Measurements from ENCODE around the gene DNER. TPM values are rescaled to one million over a fixed set of nuclear protein-coding genes. Genes with fewer than 3 reads are reported as not detected.

The DNER gene
- polyA plus RNA-seq, 2 of the 4 experiments (the other 2 are of a cell fraction), result 0.34 to 4.2 TPM

DNA sequence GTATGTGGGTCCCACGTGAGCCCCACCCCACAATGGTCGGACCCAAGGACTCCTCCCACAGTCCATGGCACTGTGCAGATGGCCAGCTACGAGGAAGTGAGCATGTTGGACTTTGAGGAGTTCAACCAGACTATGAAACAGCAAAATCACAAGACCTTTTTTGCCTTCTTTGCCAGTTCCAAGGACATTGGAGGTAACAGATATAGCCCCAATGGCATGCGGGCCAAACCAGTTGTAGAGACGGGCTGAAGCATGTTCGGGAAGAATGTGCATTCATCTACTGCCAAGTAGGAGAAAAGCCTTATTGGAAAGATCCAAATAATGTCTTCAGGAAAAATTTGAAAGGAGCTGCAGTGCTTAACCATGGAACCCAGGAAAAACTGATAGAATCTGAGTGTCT, 12.6 kb downstream of the DNER start:
- no peak overlapping the region for H3K4me2 ChIP-seq
- WGBS (ENCODE audit: missing lambda C conversion rate), result 36% methylated on average over 6 of the region's 6 CpGs
- no peak for FAIRE-seq
- H3K9me3 ChIP-seq, result no peaks in the 10 kb centered on the region
- H3K27ac ChIP-seq, result no peak overlapping the region
- ChIA-PET CTCF (interaction anchor here (1.2 kb wide), 1 partner anchor 15 kb away, joined by 4 read pairs; no protein-coding TSS in a partner anchor), POLR2A (no interaction called here)
- no peak for TF ChIP-seq HDAC2 (IDR thresholded peaks at IDR 0.05)
- no peak for TF ChIP-seq KDM5A (IDR thresholded peaks at IDR 0.05)
- no peak for TF ChIP-seq HOXB13 (CRISPR knock-in tag; IDR thresholded peaks at IDR 0.05; ENCODE audit: low read depth)
- TF ChIP-seq GATA3 (IDR thresholded peaks at IDR 0.05; ENCODE audit: borderline replicate concordance), result no peak
- TF ChIP-seq, protein P1, sequence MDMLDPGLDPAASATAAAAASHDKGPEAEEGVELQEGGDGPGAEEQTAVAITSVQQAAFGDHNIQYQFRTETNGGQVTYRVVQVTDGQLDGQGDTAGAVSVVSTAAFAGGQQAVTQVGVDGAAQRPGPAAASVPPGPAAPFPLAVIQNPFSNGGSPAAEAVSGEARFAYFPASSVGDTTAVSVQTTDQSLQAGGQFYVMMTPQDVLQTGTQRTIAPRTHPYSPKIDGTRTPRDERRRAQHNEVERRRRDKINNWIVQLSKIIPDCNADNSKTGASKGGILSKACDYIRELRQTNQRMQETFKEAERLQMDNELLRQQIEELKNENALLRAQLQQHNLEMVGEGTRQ (IDR thresholded peaks at IDR 0.05), result no peak
- TF ChIP-seq CHD2 (IDR thresholded peaks at IDR 0.05; ENCODE audit: low read length, partially characterized antibody), result no peak
- TF ChIP-seq, protein P2, sequence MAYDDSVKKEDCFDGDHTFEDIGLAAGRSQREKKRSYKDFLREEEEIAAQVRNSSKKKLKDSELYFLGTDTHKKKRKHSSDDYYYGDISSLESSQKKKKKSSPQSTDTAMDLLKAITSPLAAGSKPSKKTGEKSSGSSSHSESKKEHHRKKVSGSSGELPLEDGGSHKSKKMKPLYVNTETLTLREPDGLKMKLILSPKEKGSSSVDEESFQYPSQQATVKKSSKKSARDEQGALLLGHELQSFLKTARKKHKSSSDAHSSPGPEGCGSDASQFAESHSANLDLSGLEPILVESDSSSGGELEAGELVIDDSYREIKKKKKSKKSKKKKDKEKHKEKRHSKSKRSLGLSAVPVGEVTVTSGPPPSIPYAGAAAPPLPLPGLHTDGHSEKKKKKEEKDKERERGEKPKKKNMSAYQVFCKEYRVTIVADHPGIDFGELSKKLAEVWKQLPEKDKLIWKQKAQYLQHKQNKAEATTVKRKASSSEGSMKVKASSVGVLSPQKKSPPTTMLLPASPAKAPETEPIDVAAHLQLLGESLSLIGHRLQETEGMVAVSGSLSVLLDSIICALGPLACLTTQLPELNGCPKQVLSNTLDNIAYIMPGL (CRISPR knock-in tag; IDR thresholded peaks at IDR 0.05; ENCODE audit: borderline replicate concordance), result no peak
- TF ChIP-seq HOXA7 (CRISPR knock-in tag; IDR thresholded peaks at IDR 0.05), result no peak
- no peak for TF ChIP-seq ESRRA (IDR thresholded peaks at IDR 0.05; ENCODE audit: borderline replicate concordance, low read length)
- no peak for TF ChIP-seq CBX2 (IDR thresholded peaks at IDR 0.05; ENCODE audit: borderline replicate concordance, low read depth)
- TF ChIP-seq KDM1A (IDR thresholded peaks at IDR 0.05; ENCODE audit: low read depth), result no peak
- TF ChIP-seq POLR2AphosphoS2 (conservative IDR thresholded peaks at IDR 0.05; ENCODE audit: low read length), result no peak
- TF ChIP-seq RCOR1 (IDR thresholded peaks at IDR 0.05; ENCODE audit: low read depth, low read length), result no peak
- no peak for TF ChIP-seq BHLHE40 (IDR thresholded peaks at IDR 0.05; ENCODE audit: low read depth, low read length)
- TF ChIP-seq RFX5 (IDR thresholded peaks at IDR 0.05), result no peak
- no peak for TF ChIP-seq EHMT2 (IDR thresholded peaks at IDR 0.05; ENCODE audit: low read depth)
- TF ChIP-seq, protein P3, sequence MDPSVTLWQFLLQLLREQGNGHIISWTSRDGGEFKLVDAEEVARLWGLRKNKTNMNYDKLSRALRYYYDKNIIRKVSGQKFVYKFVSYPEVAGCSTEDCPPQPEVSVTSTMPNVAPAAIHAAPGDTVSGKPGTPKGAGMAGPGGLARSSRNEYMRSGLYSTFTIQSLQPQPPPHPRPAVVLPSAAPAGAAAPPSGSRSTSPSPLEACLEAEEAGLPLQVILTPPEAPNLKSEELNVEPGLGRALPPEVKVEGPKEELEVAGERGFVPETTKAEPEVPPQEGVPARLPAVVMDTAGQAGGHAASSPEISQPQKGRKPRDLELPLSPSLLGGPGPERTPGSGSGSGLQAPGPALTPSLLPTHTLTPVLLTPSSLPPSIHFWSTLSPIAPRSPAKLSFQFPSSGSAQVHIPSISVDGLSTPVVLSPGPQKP (IDR thresholded peaks at IDR 0.05; ENCODE audit: low read depth, low read length), result no peak
- no peaks in the 10 kb centered on the region for H3K4me1 ChIP-seq
- H3K4me3 ChIP-seq, result no peak overlapping the region
- no peak for ATAC-seq
- no peak for DNase-seq (ENCODE audit: low read depth in 1 of 2, low spot score in 1 of 2)

DNA sequence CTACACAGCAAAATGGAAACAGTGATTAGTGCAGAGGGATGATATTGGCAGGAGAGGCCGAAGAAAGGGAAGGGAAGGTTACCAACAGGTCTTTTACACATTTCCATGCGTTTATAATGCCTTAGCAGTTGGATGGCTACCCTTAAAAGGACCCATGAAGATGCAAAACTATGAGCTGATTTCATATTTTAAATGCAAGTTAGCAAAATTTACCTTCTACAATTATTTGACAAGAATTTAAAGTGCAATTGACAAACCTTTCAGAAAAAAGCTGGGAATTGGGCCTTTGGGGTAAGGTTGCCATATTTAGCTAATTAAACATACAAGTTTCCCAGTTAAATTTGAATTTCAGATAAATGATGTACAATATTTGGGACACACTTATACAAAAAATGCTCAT, 13.3 kb downstream of the DNER start:
- ATAC-seq (no peak), DNase-seq (ENCODE audit: low read depth in 1 of 2, low spot score in 1 of 2) (no peak), FAIRE-seq (no peak)
- Histone ChIP-seq H3K9me3 (no peaks in the 10 kb centered on the region), H3K4me3 (no peak overlapping the region), H3K4me2 (no peak overlapping the region), H3K4me1 (no peaks in the 10 kb centered on the region), H3K27ac (no peak overlapping the region)
- TF ChIP-seq MAFK (IDR thresholded peaks at IDR 0.05; ENCODE audit: partially characterized antibody) (peak; percentile 56), RARB (CRISPR knock-in tag; IDR thresholded peaks at IDR 0.05) (no peak)
- POLR2A ChIA-PET, result no interaction called here
- 16% methylated on average over 2 of the region's 2 CpGs for WGBS (ENCODE audit: missing lambda C conversion rate)
- CTCF ChIA-PET, result interaction anchor here (0.7 to 1.2 kb wide), 2 partner anchors 16 to 26 kb away, joined by 3 to 4 read pairs; no protein-coding TSS in a partner anchor

DNA sequence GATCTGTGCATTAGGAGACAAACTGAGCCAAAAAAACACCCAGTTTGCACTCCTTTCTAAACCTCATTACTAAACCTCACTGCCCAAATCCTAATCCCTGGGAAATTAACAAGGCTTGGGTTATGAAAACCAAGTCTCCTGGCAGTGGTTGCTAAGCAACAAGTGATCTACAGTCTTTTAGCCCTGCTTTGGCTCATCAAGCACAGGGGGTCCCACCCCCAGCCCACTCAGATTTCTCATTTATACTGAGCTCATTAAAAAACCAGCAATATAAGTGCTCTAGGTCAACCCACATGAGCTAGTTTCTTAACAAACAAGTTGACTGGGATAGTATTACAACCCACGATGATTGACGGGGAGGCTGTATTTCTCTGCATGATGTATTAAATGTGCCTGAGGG, 18.4 kb downstream of the DNER start:
- WGBS (ENCODE audit: missing lambda C conversion rate), result 45% methylated on average over 2 of the region's 2 CpGs
- FAIRE-seq, result no peak
- TF ChIP-seq ZSCAN20 (CRISPR knock-in tag; IDR thresholded peaks at IDR 0.05) (no peak), JUN (IDR thresholded peaks at IDR 0.05) (no peak), MAZ (IDR thresholded peaks at IDR 0.05; ENCODE audit: borderline replicate concordance, low read depth, low read length) (no peak), ESRRA (IDR thresholded peaks at IDR 0.05; ENCODE audit: borderline replicate concordance, low read length) (no peak), EHF (CRISPR knock-in tag; IDR thresholded peaks at IDR 0.05) (no peak), PHF8 (IDR thresholded peaks at IDR 0.05; ENCODE audit: borderline replicate concordance, low read depth) (no peak)
- TF ChIP-seq, protein P4, sequence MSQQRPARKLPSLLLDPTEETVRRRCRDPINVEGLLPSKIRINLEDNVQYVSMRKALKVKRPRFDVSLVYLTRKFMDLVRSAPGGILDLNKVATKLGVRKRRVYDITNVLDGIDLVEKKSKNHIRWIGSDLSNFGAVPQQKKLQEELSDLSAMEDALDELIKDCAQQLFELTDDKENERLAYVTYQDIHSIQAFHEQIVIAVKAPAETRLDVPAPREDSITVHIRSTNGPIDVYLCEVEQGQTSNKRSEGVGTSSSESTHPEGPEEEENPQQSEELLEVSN (IDR thresholded peaks at IDR 0.05; ENCODE audit: borderline replicate concordance, low read depth), result no peak
- TF ChIP-seq, protein P5, sequence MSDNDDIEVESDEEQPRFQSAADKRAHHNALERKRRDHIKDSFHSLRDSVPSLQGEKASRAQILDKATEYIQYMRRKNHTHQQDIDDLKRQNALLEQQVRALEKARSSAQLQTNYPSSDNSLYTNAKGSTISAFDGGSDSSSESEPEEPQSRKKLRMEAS (IDR thresholded peaks at IDR 0.05), result no peak
- TF ChIP-seq, protein P2 (CRISPR knock-in tag; IDR thresholded peaks at IDR 0.05; ENCODE audit: borderline replicate concordance), result no peak
- TF ChIP-seq, protein P6, sequence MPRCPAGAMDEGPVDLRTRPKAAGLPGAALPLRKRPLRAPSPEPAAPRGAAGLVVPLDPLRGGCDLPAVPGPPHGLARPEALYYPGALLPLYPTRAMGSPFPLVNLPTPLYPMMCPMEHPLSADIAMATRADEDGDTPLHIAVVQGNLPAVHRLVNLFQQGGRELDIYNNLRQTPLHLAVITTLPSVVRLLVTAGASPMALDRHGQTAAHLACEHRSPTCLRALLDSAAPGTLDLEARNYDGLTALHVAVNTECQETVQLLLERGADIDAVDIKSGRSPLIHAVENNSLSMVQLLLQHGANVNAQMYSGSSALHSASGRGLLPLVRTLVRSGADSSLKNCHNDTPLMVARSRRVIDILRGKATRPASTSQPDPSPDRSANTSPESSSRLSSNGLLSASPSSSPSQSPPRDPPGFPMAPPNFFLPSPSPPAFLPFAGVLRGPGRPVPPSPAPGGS (IDR thresholded peaks at IDR 0.05), result no peak
- DNase-seq (ENCODE audit: low read depth in 1 of 2, low spot score in 1 of 2), result no peak
- CTCF ChIA-PET, result no interaction called here
- Histone ChIP-seq H3K4me2 (no peak overlapping the region), H3K4me1 (no peaks in the 10 kb centered on the region), H3K9me3 (no peaks in the 10 kb centered on the region), H3K4me3 (no peak overlapping the region), H3K27ac (no peak overlapping the region)
- POLR2A ChIA-PET, result no interaction called here
- no peak for ATAC-seq
